ENCODE data around the gene SYNPR.
A peak's percentile ranks its signal among the peaks of the same experiment; 100 is the strongest.

Gene SYNPR

GRCh38 chr3:63562323-63562722 is 284.2 kb downstream of the SYNPR start:
- DNase-seq: no peak

- DNase-seq: no peak
These were observed 285.5 kb downstream of the SYNPR start for GRCh38 chr3:63563572-63563971.

- no peak for DNase-seq
These were observed 287.1 kb downstream of the SYNPR start for GRCh38 chr3:63565220-63565619.

- DNase-seq: no peak
These were observed 293.6 kb downstream of the SYNPR start for GRCh38 chr3:63571682-63572081.

- DNase-seq: peak; percentile 84
These were observed 298.7 kb downstream of the SYNPR start for GRCh38 chr3:63576846-63577245.

- DNase-seq: no peak
These were observed 300.8 kb downstream of the SYNPR start for GRCh38 chr3:63578858-63579257.

- DNase-seq: no peak
These were observed 302.0 kb downstream of the SYNPR start for GRCh38 chr3:63580151-63580550.

- DNase-seq: no peak
These were observed 304.9 kb downstream of the SYNPR start for GRCh38 chr3:63582943-63583500.

- no peak for DNase-seq
These were observed 306.6 kb downstream of the SYNPR start for GRCh38 chr3:63584681-63585080.

GRCh38 chr3:63585927-63586326 is 307.8 kb downstream of the SYNPR start:
- DNase-seq: no peak

GRCh38 chr3:63588895-63589294 is 310.8 kb downstream of the SYNPR start:
- no peak for DNase-seq

- DNase-seq: no peak
These were observed 315.7 kb downstream of the SYNPR start for GRCh38 chr3:63593779-63594178.

- DNase-seq: no peak
These were observed 317.1 kb downstream of the SYNPR start for GRCh38 chr3:63595221-63595620.

GRCh38 chr3:63597019-63597418 is 318.9 kb downstream of the SYNPR start:
- no peak for DNase-seq

- no peak for DNase-seq
These were observed 329.6 kb downstream of the SYNPR start for GRCh38 chr3:63607716-63608115.

- no peak for DNase-seq
These were observed 331.3 kb downstream of the SYNPR start for GRCh38 chr3:63609408-63609807.

GRCh38 chr3:63609834-63610233 is 331.7 kb downstream of the SYNPR start:
- DNase-seq: no peak

GRCh38 chr3:63611382-63611781 is 333.3 kb downstream of the SYNPR start:
- DNase-seq: no peak

- no peak for DNase-seq
These were observed 335.5 kb downstream of the SYNPR start for GRCh38 chr3:63613561-63613960.

- DNase-seq: no peak
These were observed 339.3 kb downstream of the SYNPR start for GRCh38 chr3:63617391-63617790.

GRCh38 chr3:63624941-63625560 is 346.9 kb downstream of the SYNPR start:
- DNase-seq: peak; percentile 16

- no peak for DNase-seq
These were observed 353.6 kb downstream of the SYNPR start for GRCh38 chr3:63631670-63632069.

GRCh38 chr3:63635186-63635585 is 357.1 kb downstream of the SYNPR start:
- no peak for DNase-seq

- DNase-seq: no peak
These were observed 361.7 kb downstream of the SYNPR start for GRCh38 chr3:63639806-63640205.

GRCh38 chr3:63642488-63642887 is 364.4 kb downstream of the SYNPR start:
- no peak for DNase-seq
